Ishikawa (cell line): ENCODE results near the gene RPS6KA2.
A peak's percentile ranks its signal among the peaks of the same experiment; 100 is the strongest.

ENCODE experiments used
- CEBPB ChIP-seq: IDR thresholded peaks from 2 replicates; pipeline ENCODE4 v1.6.1; 2012
- CREB1 ChIP-seq: IDR thresholded peaks from 2 replicates; pipeline ENCODE4 v1.6.1; 2012; ENCODE audit warnings: low read depth
- EGR1 ChIP-seq: IDR thresholded peaks from 2 replicates; pipeline ENCODE4 v1.6.1; 2012
- EP300 ChIP-seq: IDR thresholded peaks from 2 replicates; pipeline ENCODE4 v1.6.1; 2012; ENCODE audit warnings: borderline replicate concordance
- FOXM1 ChIP-seq: IDR thresholded peaks from 2 replicates; pipeline ENCODE4 v1.6.1; 2012; ENCODE audit warnings: low read depth, borderline replicate concordance
- NFIC ChIP-seq: IDR thresholded peaks from 2 replicates; pipeline ENCODE4 v1.6.1; 2012
- RAD21 ChIP-seq: IDR thresholded peaks from 2 replicates; pipeline ENCODE4 v1.6.1; 2012; ENCODE audit warnings: low read depth
- TAF1 ChIP-seq: IDR thresholded peaks from 2 replicates; pipeline ENCODE4 v1.6.1; 2012; ENCODE audit warnings: low read depth, mild to moderate bottlenecking
- TCF12 ChIP-seq: IDR thresholded peaks from 2 replicates; pipeline ENCODE4 v1.6.1; 2012; ENCODE audit warnings: low read depth
- TEAD4 ChIP-seq: IDR thresholded peaks from 2 replicates; pipeline ENCODE4 v1.6.1; 2012
- YY1 ChIP-seq: IDR thresholded peaks from 2 replicates; pipeline ENCODE4 v1.6.1; 2012; ENCODE audit warnings: low read depth
- ZBTB7A ChIP-seq: IDR thresholded peaks from 2 replicates; pipeline ENCODE4 v1.6.1; 2012; ENCODE audit warnings: low read depth
- TF ChIP-seq, protein P1 (sequence below): IDR thresholded peaks from 2 replicates; pipeline ENCODE4 v1.6.1; 2012
- TF ChIP-seq, protein P2 (sequence below): IDR thresholded peaks from 2 replicates; pipeline ENCODE4 v1.6.1; 2012
- TF ChIP-seq, protein P3 (sequence below): IDR thresholded peaks from 2 replicates; pipeline ENCODE4 v1.6.1; 2012; ENCODE audit warnings: low read depth, mild to moderate bottlenecking

Gene RPS6KA2

DNA sequence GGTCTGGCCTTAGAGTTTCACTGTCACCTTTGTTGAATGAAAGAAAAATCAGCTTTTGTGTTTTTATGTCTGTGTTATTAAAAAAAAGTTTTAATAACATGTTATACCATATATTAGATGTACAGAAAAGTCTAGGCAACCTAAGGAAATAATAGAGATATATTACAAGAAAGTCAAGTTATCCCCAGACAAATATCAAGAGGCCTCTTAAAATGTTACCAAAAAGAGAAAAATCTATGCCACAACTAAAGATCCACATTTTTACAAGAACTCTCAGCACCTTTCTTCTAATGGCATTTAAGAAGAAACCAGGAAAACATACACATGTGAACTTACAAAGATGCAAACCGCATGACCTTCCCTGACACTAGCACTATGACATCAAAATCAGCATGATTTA, 67.4 kb downstream of the RPS6KA2 start:
- no peak for TF ChIP-seq EGR1
- TF ChIP-seq, protein P1, sequence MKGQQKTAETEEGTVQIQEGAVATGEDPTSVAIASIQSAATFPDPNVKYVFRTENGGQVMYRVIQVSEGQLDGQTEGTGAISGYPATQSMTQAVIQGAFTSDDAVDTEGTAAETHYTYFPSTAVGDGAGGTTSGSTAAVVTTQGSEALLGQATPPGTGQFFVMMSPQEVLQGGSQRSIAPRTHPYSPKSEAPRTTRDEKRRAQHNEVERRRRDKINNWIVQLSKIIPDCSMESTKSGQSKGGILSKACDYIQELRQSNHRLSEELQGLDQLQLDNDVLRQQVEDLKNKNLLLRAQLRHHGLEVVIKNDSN = no peak
- TF ChIP-seq RAD21 = no peak
- TF ChIP-seq TAF1 = no peak
- TF ChIP-seq, protein P2, sequence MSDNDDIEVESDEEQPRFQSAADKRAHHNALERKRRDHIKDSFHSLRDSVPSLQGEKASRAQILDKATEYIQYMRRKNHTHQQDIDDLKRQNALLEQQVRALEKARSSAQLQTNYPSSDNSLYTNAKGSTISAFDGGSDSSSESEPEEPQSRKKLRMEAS = no peak
- TF ChIP-seq CREB1 = no peak
- TF ChIP-seq TEAD4 = no peak
- TF ChIP-seq CEBPB = no peak
- no peak for TF ChIP-seq EP300
- no peak for TF ChIP-seq NFIC
- TF ChIP-seq, protein P3, sequence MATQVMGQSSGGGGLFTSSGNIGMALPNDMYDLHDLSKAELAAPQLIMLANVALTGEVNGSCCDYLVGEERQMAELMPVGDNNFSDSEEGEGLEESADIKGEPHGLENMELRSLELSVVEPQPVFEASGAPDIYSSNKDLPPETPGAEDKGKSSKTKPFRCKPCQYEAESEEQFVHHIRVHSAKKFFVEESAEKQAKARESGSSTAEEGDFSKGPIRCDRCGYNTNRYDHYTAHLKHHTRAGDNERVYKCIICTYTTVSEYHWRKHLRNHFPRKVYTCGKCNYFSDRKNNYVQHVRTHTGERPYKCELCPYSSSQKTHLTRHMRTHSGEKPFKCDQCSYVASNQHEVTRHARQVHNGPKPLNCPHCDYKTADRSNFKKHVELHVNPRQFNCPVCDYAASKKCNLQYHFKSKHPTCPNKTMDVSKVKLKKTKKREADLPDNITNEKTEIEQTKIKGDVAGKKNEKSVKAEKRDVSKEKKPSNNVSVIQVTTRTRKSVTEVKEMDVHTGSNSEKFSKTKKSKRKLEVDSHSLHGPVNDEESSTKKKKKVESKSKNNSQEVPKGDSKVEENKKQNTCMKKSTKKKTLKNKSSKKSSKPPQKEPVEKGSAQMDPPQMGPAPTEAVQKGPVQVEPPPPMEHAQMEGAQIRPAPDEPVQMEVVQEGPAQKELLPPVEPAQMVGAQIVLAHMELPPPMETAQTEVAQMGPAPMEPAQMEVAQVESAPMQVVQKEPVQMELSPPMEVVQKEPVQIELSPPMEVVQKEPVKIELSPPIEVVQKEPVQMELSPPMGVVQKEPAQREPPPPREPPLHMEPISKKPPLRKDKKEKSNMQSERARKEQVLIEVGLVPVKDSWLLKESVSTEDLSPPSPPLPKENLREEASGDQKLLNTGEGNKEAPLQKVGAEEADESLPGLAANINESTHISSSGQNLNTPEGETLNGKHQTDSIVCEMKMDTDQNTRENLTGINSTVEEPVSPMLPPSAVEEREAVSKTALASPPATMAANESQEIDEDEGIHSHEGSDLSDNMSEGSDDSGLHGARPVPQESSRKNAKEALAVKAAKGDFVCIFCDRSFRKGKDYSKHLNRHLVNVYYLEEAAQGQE = no peak
- no peak for TF ChIP-seq FOXM1

DNA sequence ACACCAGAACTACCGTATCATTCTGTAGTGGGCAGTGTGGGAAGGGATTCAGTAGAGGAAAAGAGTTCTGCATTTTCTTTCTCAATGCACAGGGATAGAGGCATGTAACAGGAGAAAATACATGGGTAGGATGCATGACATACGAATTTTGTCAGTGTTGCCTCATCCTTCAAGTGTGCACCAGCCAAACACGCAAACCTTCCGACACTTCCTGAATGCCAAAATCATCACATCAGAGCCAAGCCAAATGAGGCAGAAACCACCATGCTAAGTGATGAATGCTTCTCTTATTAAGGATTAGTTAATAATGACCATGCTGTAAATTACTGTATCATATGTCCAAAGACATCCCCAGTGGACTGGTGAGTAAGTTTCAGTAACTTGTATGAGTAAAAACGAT, 67.8 kb downstream of the RPS6KA2 start:
- TF ChIP-seq FOXM1 (no peak), TAF1 (no peak), CEBPB (peak; percentile 37; the same call in 1 of the 2 replicates), EGR1 (no peak), RAD21 (no peak), TCF12 (peak; percentile 70), ZBTB7A (no peak), EP300 (peak; percentile 82; the same call in 1 of the 2 replicates), CREB1 (no peak), YY1 (no peak), TEAD4 (peak; percentile 62), NFIC (peak; percentile 75)
- TF ChIP-seq, protein P3 = no peak
- TF ChIP-seq, protein P2 = no peak
- TF ChIP-seq, protein P1 = no peak

DNA sequence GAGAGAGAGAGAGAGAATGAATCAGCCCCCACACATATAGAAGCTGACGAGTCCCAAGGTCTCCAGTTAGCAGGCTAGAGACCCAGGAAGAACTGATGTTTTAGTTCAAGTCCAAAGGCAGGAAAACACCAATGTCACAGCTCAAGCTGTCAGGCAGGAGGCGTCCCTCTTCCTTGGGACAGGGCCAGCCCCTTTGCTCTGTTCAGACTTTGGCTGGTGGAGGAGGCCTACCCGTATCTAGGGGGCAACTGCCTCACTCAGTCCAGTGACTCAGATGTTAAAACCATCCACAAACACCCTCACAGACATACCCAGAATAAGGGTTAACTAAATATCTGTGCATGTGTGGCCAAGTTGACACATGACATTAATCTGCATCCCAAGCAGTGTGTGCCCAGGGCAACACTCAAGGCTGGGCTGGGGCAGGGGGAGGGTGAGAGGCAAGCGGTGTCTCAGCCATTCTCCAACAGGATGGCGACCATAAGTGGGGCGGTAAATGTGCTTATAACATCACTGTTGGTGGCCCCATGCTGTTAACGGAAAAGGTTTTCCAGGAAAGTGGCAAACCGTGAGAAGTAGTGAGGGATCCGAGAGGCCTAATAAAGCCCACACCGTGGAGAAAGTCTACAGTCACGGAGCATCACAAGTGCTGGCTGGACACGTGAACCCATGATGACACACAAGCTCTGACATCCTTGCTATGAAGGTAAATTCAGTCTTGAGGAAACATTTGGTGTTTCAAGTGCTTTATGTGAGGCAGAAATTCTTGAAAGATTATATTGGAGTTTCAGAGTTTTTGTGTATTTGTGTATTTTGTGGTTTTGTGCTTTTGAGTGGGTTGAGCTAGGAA, 68.7 kb downstream of the RPS6KA2 start:
- TF ChIP-seq TCF12 (no peak), EGR1 (no peak), FOXM1 (no peak), EP300 (no peak), NFIC (no peak)

DNA sequence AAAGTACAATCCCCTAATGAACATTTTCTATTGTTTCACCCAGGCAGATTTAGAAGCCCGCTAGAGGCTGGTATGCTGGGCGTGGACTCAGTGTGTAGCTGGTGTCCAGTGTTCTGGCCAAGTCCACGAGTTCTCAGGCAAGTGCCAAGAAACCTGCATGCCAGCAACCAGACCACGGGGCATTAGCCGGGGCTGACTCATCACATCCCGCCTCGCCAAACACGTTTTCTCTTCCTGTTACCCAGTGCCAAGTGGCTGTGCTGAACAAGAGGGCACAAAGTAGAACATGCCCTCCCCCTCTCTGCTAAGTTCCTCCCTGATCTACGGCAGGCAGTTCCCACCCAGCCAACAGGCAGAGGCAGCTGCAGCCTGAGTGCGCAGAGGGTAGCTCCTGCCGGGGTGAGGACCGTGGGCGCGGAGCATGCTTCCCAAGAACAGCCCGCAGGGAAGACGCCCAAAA, 70.2 kb downstream of the RPS6KA2 start:
- peak; percentile 48; the same call in 1 of the 2 replicates for TF ChIP-seq CEBPB
- TF ChIP-seq, protein P1 = peak; percentile 57
- TF ChIP-seq EGR1 = peak; percentile 25; the same call in 1 of the 2 replicates
- no peak for TF ChIP-seq TAF1
- TF ChIP-seq CREB1 = no peak
- TF ChIP-seq, protein P3 = no peak
- peak; percentile 98 for TF ChIP-seq TCF12
- TF ChIP-seq RAD21 = peak; percentile 42
- peak; percentile 97 for TF ChIP-seq EP300
- peak; percentile 95 for TF ChIP-seq TEAD4
- TF ChIP-seq, protein P2 = peak; percentile 95
- peak; percentile 89 for TF ChIP-seq FOXM1
- peak; percentile 66; the same call in 1 of the 2 replicates for TF ChIP-seq YY1
- TF ChIP-seq ZBTB7A = no peak
- TF ChIP-seq NFIC = peak; percentile 99
